CD8-positive, alpha-beta memory T cell (primary cell): Measurements from ENCODE around the gene MIER2. TPM values are rescaled to one million over a fixed set of nuclear protein-coding genes. Genes with fewer than 3 reads are reported as not detected.

Experiments
- CTCF ChIA-PET: fragments of 350-600 bp; sonication (Branson Sonifier 250); formaldehyde crosslinking; loops from one replicate; lab custom pipeline; 2021; ENCODE audit warnings: antibody characterized with exemption; lab: Charles Lee
- POLR2A ChIA-PET: fragments of 350-600 bp; sonication (Branson Sonifier 250); formaldehyde crosslinking; loops from one replicate; lab custom pipeline; 2021; ENCODE audit warnings: antibody characterized with exemption; lab: Charles Lee
- DNase-seq, 5 donors: peaks; one replicate each; pipeline versions ENCODE4 v3.0.0 to v3.0.0-alpha.2; 2020 to 2022; ENCODE audit warnings: mixed read lengths in 1 of 5
- H3K27ac ChIP-seq: one replicate; pipeline ENCODE4 v1.7.0; 2013; ENCODE audit warnings: low read depth, mild to moderate bottlenecking, low read length, moderate library complexity
- H3K27me3 ChIP-seq: 2 replicates; pipeline ENCODE4 v1.7.0; 2013; ENCODE audit warnings: low read length, mild to moderate bottlenecking; ENCODE audit not compliant: insufficient read depth, poor library complexity, severe bottlenecking
- H3K36me3 ChIP-seq: 2 replicates; pipeline ENCODE4 v1.7.0; 2013; ENCODE audit warnings: mild to moderate bottlenecking, low read length, moderate library complexity; ENCODE audit not compliant: insufficient read depth
- H3K4me1 ChIP-seq: 2 replicates; pipeline ENCODE4 v1.7.0; 2013; ENCODE audit warnings: mild to moderate bottlenecking, low read length, moderate library complexity; ENCODE audit not compliant: insufficient read depth
- H3K4me3 ChIP-seq: 2 replicates; pipeline ENCODE4 v1.7.0; 2013; ENCODE audit warnings: mild to moderate bottlenecking, low read length
- H3K9me3 ChIP-seq: 2 replicates; pipeline ENCODE4 v1.7.0; 2013; ENCODE audit warnings: mild to moderate bottlenecking, low read length
- H3K27ac Mint-ChIP-seq, 8 donors: one replicate each; pipeline ENCODE4 v1.8.0; 2020 to 2021; ENCODE audit warnings: mixed read lengths in 8 of 8, mild to moderate bottlenecking in 6 of 8, inconsistent platforms in 3 of 8, moderate library complexity in 3 of 8
- H3K27me3 Mint-ChIP-seq, 2 donors: one replicate each; pipeline ENCODE4 v1.8.0; 2020 to 2021; ENCODE audit warnings: mixed read lengths in 2 of 2, mild to moderate bottlenecking in 1 of 2, moderate library complexity in 1 of 2
- H3K36me3 Mint-ChIP-seq, 3 donors: one replicate each; pipeline ENCODE4 v1.8.0; 2020 to 2021; ENCODE audit warnings: mixed read lengths in 3 of 3, inconsistent platforms in 1 of 3, mild to moderate bottlenecking in 1 of 3
- H3K4me1 Mint-ChIP-seq, 3 donors: one replicate each; pipeline ENCODE4 v1.8.0; 2020 to 2021; ENCODE audit warnings: mixed read lengths in 3 of 3, inconsistent platforms in 1 of 3, mild to moderate bottlenecking in 1 of 3
- H3K4me3 Mint-ChIP-seq, 7 donors: one replicate each; pipeline ENCODE4 v1.8.0; 2020 to 2021; ENCODE audit warnings: mixed read lengths in 7 of 7, mild to moderate bottlenecking in 6 of 7, moderate library complexity in 4 of 7, inconsistent platforms in 2 of 7
- H3K9me3 Mint-ChIP-seq, 5 donors: one replicate each; pipeline ENCODE4 v1.8.0; 2020 to 2022; ENCODE audit warnings: mixed read lengths in 5 of 5, mild to moderate bottlenecking in 3 of 5, moderate library complexity in 2 of 5, inconsistent platforms in 1 of 5
- polyA plus RNA-seq: library from polyadenylated mRNA; unstranded; fragments of 300-500 nt; fragmentation: Illumina TruSeq; gene quantifications from one replicate; pipeline ENCODE4 v1.2.3, GENCODE V29; 2021
- total RNA-seq, 2 experiments: library from RNA; stranded (reverse); gene quantifications; one replicate each; pipeline ENCODE4 v1.2.3, GENCODE V29; 2021

MIER2 gene
- total and polyA plus RNA-seq, 3 experiments from 2014 or later: 4.9 to 20.9 (median 20.9) TPM

- Histone ChIP-seq H3K4me3 (no peak overlapping the region), H3K27me3 (no peaks in the 10 kb centered on the region), H3K9me3 (no peaks in the 10 kb centered on the region), H3K27ac (no peak overlapping the region), H3K36me3 (peaks cover 16% of the 10 kb centered on the region), H3K4me1 (no peaks in the 10 kb centered on the region)
- DNase-seq: no peak
- Mint-ChIP-seq H3K36me3 (peaks cover 7 to 67% (median 11%) of the 10 kb centered on the region in 3 donors), H3K4me1 (peaks cover 0 to 6% (median 5%) of the 10 kb centered on the region in 3 donors), H3K27ac (peak overlapping the region in 2 of 8 donors; percentile 7 to 78), H3K9me3 (no peaks in the 10 kb centered on the region), H3K27me3 (no peaks in the 10 kb centered on the region), H3K4me3 (no peak overlapping the region)
- ChIA-PET POLR2A (no interaction called here), CTCF (no interaction called here)
These were observed 33.7 kb downstream of the MIER2 start for GRCh38 chr19:310781-311496.

DNA sequence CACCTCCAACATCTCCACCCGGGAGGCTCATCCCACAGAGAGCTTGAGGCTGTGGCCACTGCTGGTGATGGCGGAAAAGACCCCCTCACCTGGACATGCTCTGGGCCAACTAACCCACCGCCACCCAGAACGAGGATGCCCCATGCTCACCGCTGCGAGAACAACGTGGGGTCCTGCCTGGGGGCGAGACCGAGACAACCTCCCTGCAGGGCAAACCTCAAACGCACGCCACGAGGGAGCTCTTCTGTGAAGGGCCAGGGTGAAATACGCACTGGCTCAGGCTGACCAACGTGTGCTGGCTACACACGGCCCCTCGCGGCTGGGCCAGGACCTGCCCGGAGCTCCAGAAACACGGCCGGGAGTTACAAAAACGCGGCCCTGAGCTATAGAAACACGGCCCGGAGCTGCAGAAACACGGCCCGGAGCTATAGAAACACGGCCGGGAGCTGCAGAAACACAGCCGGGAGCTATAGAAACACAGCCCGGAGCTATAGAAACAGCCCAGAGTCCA, 34.4 kb downstream of the MIER2 start:
- ChIA-PET CTCF (no interaction called here), POLR2A (no interaction called here)
- no peaks in the 10 kb centered on the region for H3K27me3 ChIP-seq
- no peak overlapping the region for H3K4me3 ChIP-seq
- H3K27ac ChIP-seq: no peak overlapping the region
- H3K36me3 Mint-ChIP-seq: peaks cover 2 to 67% (median 4%) of the 10 kb centered on the region in 3 donors
- H3K36me3 ChIP-seq: peaks cover 8% of the 10 kb centered on the region
- peaks cover 0 to under 1% (median 0%) of the 10 kb centered on the region in 3 donors for H3K4me1 Mint-ChIP-seq
- no peaks in the 10 kb centered on the region for H3K27me3 Mint-ChIP-seq
- H3K9me3 Mint-ChIP-seq: no peaks in the 10 kb centered on the region
- H3K4me3 Mint-ChIP-seq: no peak overlapping the region
- H3K9me3 ChIP-seq: no peaks in the 10 kb centered on the region
- no peak overlapping the region for H3K27ac Mint-ChIP-seq
- H3K4me1 ChIP-seq: no peaks in the 10 kb centered on the region
- no peak for DNase-seq

DNA sequence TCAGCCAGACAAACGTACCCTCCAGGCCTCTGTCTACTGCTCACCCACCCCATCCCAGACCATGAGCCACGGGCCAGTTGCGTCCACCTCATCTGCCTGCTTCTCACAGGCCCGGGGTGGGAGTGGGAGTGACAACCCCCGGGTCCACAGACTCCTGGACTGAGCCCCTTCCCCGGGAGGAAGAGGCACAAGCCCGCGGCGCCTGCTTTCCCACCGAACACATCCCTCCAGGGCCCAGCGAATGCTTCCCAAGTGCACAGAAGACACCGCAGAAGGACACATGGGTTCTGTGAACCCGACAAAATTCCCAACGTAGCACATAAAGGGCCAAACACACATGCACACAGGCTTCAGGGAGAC, 35.4 kb downstream of the MIER2 start:
- Mint-ChIP-seq H3K9me3 (no peaks in the 10 kb centered on the region), H3K36me3 (peaks cover 0 to 61% (median 2%) of the 10 kb centered on the region in 3 donors), H3K4me1 (no peaks in the 10 kb centered on the region), H3K27ac (no peak overlapping the region), H3K27me3 (no peaks in the 10 kb centered on the region), H3K4me3 (no peak overlapping the region)
- Histone ChIP-seq H3K4me3 (no peak overlapping the region), H3K9me3 (no peaks in the 10 kb centered on the region), H3K27me3 (no peaks in the 10 kb centered on the region), H3K4me1 (no peaks in the 10 kb centered on the region), H3K27ac (no peak overlapping the region), H3K36me3 (peaks cover 8% of the 10 kb centered on the region)
- ChIA-PET POLR2A (no interaction called here), CTCF (no interaction called here)
- DNase-seq: no peak

- Histone ChIP-seq H3K27ac (no peak overlapping the region), H3K27me3 (no peaks in the 10 kb centered on the region), H3K4me1 (no peaks in the 10 kb centered on the region), H3K36me3 (peaks cover 6% of the 10 kb centered on the region), H3K4me3 (no peak overlapping the region), H3K9me3 (no peaks in the 10 kb centered on the region)
- H3K27ac Mint-ChIP-seq: no peak overlapping the region
- CTCF ChIA-PET: no interaction called here
- peaks cover 0 to 56% (median 2%) of the 10 kb centered on the region in 3 donors for H3K36me3 Mint-ChIP-seq
- H3K4me1 Mint-ChIP-seq: no peaks in the 10 kb centered on the region
- no peaks in the 10 kb centered on the region for H3K9me3 Mint-ChIP-seq
- H3K4me3 Mint-ChIP-seq: no peak overlapping the region
- no peaks in the 10 kb centered on the region for H3K27me3 Mint-ChIP-seq
- DNase-seq: no peak
- POLR2A ChIA-PET: no interaction called here
These were observed 36.0 kb downstream of the MIER2 start for GRCh38 chr19:308471-309205.

DNA sequence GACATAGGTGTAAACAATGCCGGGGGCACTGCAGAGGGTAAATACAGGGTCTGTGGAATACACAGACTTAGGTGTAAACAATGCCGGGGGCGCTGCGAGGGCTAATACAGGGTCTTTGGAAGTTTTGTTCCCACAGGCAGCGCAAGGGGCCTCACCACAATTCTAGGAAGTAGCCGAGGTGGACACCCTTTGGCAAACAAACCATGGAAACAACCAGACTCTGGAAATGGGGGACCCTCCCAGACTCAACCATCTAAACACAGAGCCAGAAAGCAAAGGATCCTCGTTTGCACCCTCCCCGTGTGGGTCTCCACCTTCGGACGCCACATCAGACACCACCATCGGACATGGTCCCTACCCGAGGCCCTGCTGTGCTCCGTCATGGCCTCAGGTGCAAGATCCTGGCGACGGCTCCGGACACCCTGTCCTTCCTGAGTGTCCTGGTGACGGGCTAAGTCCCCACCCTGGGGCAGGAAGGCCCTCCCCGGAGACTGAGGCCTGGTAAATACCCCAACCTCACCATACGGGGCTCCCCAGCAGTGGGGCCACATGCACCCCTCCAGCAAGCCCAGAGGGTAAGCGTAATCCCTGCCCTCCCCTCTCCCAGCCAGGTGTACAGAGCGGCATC, 36.7 kb downstream of the MIER2 start:
- H3K4me1 Mint-ChIP-seq: no peaks in the 10 kb centered on the region
- H3K9me3 Mint-ChIP-seq: no peaks in the 10 kb centered on the region
- H3K36me3 ChIP-seq: no peaks in the 10 kb centered on the region
- H3K4me1 ChIP-seq: no peaks in the 10 kb centered on the region
- no peaks in the 10 kb centered on the region for H3K27me3 Mint-ChIP-seq
- peaks cover 0 to 52% (median 2%) of the 10 kb centered on the region in 3 donors for H3K36me3 Mint-ChIP-seq
- no peak overlapping the region for H3K4me3 Mint-ChIP-seq
- no peaks in the 10 kb centered on the region for H3K27me3 ChIP-seq
- DNase-seq: no peak
- H3K9me3 ChIP-seq: no peaks in the 10 kb centered on the region
- CTCF ChIA-PET: no interaction called here
- POLR2A ChIA-PET: no interaction called here
- H3K4me3 ChIP-seq: no peak overlapping the region
- no peak overlapping the region for H3K27ac Mint-ChIP-seq
- H3K27ac ChIP-seq: no peak overlapping the region

DNA sequence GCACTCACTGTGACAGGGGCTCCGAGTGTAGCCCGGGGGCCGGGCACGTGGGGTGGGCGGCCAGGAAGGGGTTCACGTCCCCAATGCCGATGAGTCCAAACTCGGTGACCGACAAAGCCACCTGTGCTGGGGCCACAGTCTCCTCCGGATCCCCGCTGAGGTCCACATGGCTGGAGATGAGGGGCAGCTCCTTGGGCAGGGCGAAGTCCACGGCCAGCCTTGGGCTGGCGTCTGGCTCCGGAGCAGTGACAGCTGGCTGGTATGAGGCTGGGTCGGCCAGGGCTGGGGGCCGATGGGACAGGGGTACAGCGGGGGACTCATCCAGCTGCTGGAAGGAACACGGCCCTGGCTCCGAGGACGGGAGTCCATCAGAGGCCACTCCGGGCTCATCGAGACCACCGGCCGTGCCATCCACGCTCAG, 37.5 kb downstream of the MIER2 start:
- H3K4me1 Mint-ChIP-seq: no peaks in the 10 kb centered on the region
- no peak overlapping the region for H3K4me3 ChIP-seq
- no peak for DNase-seq
- POLR2A ChIA-PET: no interaction called here
- no peaks in the 10 kb centered on the region for H3K27me3 ChIP-seq
- no peaks in the 10 kb centered on the region for H3K27me3 Mint-ChIP-seq
- H3K36me3 Mint-ChIP-seq: peaks cover 0 to 52% (median 2%) of the 10 kb centered on the region in 3 donors
- CTCF ChIA-PET: no interaction called here
- H3K4me3 Mint-ChIP-seq: no peak overlapping the region
- no peaks in the 10 kb centered on the region for H3K36me3 ChIP-seq
- no peak overlapping the region for H3K27ac Mint-ChIP-seq
- no peaks in the 10 kb centered on the region for H3K9me3 ChIP-seq
- no peaks in the 10 kb centered on the region for H3K4me1 ChIP-seq
- H3K27ac ChIP-seq: no peak overlapping the region
- no peaks in the 10 kb centered on the region for H3K9me3 Mint-ChIP-seq

DNA sequence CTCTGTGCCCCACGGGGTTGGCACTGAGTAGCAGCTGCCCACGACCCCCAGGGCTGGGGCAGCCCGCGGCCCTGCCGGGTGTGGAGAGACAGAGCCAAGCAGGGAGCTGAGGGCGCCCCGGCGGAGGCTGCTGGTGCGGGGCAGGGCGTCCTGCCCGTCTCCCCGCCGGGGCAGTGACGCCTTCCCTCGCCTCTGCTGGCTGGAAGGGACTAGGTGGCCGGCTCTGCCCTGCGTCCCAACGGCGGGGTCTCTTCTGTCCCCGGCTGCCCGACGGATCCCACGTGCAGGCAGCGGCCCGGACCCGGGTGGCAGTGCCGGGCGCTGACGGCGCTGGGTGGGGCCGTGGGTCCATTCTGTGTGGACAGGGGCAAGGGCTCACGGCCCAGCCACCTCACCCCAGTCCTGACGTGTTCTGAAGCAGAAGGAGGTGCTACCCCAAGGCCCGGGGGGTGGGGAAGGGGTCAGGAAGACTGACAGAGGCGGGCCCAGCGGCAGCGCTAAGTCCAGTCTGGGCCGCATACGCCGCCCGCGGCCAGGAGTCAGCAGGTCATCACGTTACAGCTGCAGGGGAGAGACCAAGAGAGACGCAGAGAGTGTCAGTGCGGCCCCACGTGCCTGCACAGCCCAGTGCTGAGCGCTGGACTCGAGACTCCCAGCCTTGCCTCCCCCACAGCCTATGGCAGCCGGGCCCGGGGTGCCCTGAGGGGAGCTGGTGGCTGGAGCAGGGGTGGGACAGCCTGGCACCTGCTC, 38.3 kb downstream of the MIER2 start:
- ChIA-PET CTCF (no interaction called here), POLR2A (no interaction called here)
- no peak for DNase-seq
- Mint-ChIP-seq H3K9me3 (no peaks in the 10 kb centered on the region), H3K4me1 (no peaks in the 10 kb centered on the region), H3K36me3 (peaks cover 0 to 46% (median 2%) of the 10 kb centered on the region in 3 donors), H3K27ac (no peak overlapping the region), H3K4me3 (no peak overlapping the region), H3K27me3 (no peaks in the 10 kb centered on the region)
- Histone ChIP-seq H3K27me3 (no peaks in the 10 kb centered on the region), H3K36me3 (no peaks in the 10 kb centered on the region), H3K9me3 (no peaks in the 10 kb centered on the region), H3K4me1 (no peaks in the 10 kb centered on the region), H3K27ac (no peak overlapping the region), H3K4me3 (no peak overlapping the region)
